ENCODE results near the gene RAI1.
A peak's percentile ranks its signal among the peaks of the same experiment; 100 is the strongest.

The RAI1 gene

DNA sequence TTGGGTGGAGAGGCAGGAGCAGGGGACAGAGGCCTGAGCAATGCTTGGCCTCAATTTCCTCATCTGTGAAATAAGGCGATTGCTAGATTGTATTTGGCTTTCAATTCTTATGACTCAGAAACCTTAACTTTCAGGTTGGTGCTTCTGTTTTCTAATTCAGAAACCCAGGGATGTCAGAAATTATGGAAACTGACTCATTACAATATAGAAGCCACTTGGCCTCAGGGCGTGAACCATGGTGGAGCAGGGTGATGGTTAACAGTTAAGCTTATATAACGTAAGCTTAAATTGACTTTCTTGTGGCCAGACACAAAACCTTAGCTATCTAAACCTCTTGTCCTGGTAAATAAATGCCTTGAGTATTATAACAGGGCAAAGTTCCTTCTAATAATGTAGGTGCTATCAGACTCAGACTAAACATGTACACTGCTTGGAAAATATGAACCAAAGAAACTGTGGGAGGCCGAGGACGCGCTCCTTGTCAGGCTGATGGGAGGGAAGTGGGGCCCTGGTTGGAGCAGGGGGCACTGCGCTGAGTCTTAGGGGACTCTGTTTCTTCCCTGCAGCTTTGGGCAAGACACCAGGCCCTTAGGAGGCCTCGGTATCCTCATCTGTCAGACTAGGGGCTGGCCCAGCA lies 172.7 kb downstream of the RAI1 start:
- Mint-ChIP-seq H3K4me1 (peaks cover 56% of the 10 kb centered on the region), H3K4me3 (no peak overlapping the region), H3K27me3 (ENCODE audit: low read depth) (no peaks in the 10 kb centered on the region), H3K9me3 (no peaks in the 10 kb centered on the region), H3K36me3 (ENCODE audit: low read depth) (no peaks in the 10 kb centered on the region), H3K27ac (peak overlapping the region; percentile 27 to 81 (median 78))
- TF ChIP-seq, protein P1, sequence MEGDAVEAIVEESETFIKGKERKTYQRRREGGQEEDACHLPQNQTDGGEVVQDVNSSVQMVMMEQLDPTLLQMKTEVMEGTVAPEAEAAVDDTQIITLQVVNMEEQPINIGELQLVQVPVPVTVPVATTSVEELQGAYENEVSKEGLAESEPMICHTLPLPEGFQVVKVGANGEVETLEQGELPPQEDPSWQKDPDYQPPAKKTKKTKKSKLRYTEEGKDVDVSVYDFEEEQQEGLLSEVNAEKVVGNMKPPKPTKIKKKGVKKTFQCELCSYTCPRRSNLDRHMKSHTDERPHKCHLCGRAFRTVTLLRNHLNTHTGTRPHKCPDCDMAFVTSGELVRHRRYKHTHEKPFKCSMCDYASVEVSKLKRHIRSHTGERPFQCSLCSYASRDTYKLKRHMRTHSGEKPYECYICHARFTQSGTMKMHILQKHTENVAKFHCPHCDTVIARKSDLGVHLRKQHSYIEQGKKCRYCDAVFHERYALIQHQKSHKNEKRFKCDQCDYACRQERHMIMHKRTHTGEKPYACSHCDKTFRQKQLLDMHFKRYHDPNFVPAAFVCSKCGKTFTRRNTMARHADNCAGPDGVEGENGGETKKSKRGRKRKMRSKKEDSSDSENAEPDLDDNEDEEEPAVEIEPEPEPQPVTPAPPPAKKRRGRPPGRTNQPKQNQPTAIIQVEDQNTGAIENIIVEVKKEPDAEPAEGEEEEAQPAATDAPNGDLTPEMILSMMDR (IDR thresholded peaks at IDR 0.05; ENCODE audit: unreplicated experiment in 3 of 3), result no peak

- Mint-ChIP-seq H3K4me1 (peaks cover 47% of the 10 kb centered on the region), H3K4me3 (no peak overlapping the region), H3K27ac (peak overlapping the region; percentile 75 to 87 (median 83)), H3K36me3 (ENCODE audit: low read depth) (no peaks in the 10 kb centered on the region), H3K27me3 (ENCODE audit: low read depth) (no peaks in the 10 kb centered on the region), H3K9me3 (no peaks in the 10 kb centered on the region)
- TF ChIP-seq, protein P1 (IDR thresholded peaks at IDR 0.05; ENCODE audit: unreplicated experiment in 3 of 3), result no peak
Measured at GRCh38 chr17:17855976-17856375, 174.7 kb downstream of the RAI1 start.

DNA sequence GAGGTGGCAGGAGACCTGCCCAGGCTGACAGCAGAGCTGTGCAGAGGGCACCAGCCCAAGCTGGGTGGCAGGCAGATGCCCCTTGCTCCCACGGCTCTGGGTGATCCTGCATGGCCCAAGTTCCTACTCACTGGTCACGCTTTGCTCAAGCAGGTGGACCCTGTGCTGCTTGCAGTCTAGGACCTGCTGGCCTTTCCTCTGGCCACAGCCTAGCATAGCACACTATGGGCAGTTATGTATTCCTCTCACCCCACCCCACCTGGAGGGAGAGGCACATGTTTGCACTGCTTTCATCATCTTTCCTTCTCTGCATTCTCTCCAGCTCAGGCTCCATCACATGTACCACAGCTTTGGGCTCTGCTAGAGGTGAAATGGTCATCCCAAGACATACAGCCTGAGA lies 175.1 kb downstream of the RAI1 start:
- Mint-ChIP-seq H3K4me3 (no peak overlapping the region), H3K27me3 (ENCODE audit: low read depth) (no peaks in the 10 kb centered on the region), H3K36me3 (ENCODE audit: low read depth) (no peaks in the 10 kb centered on the region), H3K27ac (peak overlapping the region in 2 of 3 experiments; percentile 59 to 87), H3K9me3 (no peaks in the 10 kb centered on the region), H3K4me1 (peaks cover 43% of the 10 kb centered on the region)
- TF ChIP-seq, protein P1 (IDR thresholded peaks at IDR 0.05; ENCODE audit: unreplicated experiment in 3 of 3), result no peak

DNA sequence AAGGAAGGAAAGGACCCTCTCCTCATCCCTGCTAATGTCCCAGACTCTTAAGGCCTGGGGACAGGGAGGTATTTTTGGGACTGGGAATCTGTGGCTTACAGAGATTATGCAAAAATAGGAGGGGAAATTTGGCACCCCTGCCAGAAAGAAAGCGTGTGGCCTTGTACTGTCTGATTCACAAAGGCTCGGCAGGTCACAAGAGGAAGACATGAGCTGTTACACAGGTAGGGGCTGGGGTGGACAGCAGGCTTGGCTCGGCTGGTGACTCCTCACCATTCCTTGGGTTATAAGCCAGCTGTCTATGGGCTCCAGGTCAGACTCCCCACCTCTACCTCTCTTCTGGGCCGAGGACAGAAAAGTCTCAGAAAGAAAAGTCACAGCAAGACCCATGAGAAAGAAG lies 176.2 kb downstream of the RAI1 start:
- Mint-ChIP-seq H3K36me3 (ENCODE audit: low read depth) (no peaks in the 10 kb centered on the region), H3K27me3 (ENCODE audit: low read depth) (no peaks in the 10 kb centered on the region), H3K4me1 (peaks cover 40% of the 10 kb centered on the region), H3K4me3 (no peak overlapping the region), H3K9me3 (no peaks in the 10 kb centered on the region), H3K27ac (peak overlapping the region in 1 of 3 experiments; percentile 31)
- TF ChIP-seq, protein P1 (IDR thresholded peaks at IDR 0.05; ENCODE audit: unreplicated experiment in 3 of 3), result no peak

DNA sequence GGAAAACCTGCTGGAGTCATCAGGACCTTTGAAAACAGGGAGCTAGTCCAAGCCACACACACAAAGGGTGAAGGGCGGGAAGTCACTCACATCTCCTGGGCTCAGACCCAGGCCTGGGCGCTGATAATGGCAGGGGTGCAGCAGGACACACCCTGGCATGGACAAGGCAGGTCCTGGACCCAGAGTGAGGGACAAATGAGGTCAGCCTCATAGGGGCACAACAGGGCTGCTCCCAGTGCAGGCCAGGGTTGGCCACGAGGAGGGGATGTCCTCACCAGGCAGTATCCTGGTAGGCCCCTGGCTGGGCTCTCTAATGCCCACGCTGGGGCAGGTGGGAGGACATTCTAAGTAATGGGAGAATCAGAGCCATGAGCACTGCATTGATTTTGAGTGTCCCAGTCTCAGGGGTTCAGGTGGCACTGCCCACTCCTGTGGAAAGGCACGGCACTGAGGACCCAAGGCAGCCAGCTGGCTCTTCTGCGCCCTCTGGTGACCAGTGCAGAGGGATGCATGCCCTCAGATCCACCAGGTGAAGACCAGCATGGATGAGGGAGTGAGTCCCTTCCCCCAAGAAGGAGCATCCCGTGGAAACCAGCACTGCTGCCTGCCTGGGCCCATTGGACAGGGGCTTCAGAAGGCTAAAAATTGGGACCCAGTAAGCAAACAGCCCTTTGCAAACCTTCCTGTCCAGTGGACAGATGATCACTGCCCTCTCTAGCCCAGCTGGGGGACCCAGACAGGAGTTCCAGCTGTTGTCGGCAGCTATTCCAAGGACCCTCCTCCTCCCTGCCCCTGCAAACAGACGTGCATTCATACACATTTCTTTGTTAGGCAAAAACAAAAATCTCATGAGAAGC lies 178.9 kb downstream of the RAI1 start:
- no peaks in the 10 kb centered on the region for H3K9me3 Mint-ChIP-seq
- H3K36me3 Mint-ChIP-seq (ENCODE audit: low read depth), result peaks cover 4% of the 10 kb centered on the region
- no peaks in the 10 kb centered on the region for H3K27me3 Mint-ChIP-seq (ENCODE audit: low read depth)
- no peak overlapping the region for H3K4me3 Mint-ChIP-seq
- H3K27ac Mint-ChIP-seq, result no peak overlapping the region
- TF ChIP-seq, protein P1 (IDR thresholded peaks at IDR 0.05; ENCODE audit: unreplicated experiment in 3 of 3), result peak; percentile 88 to 95 (median 94)
- peaks cover 32% of the 10 kb centered on the region for H3K4me1 Mint-ChIP-seq

All from nephron (organoid).